ENCODE data around the gene PCDHB4. TPM values are rescaled to one million over a fixed set of nuclear protein-coding genes. Genes with fewer than 3 reads are reported as not detected.
"Not testable (repeated sequence)": the region's sequence is repeated elsewhere in the genome, so short reads cannot be mapped to it uniquely, and the experiment has no call there.

The PCDHB4 gene
- total RNA-seq, 1 experiment from 2014 or later = 0.26 TPM

- ATAC-seq; H3K27me3 ChIP-seq (ENCODE audit: control insufficient read depth, insufficient read depth, low read length); BruUV-seq (replicated peaks); H3K27ac ChIP-seq (ENCODE audit: low read length); POLR2A ChIA-PET; H3K4me3 ChIP-seq (ENCODE audit: low read depth in 2 of 2, low read length in 2 of 2); H3K36me3 ChIP-seq (ENCODE audit: control insufficient read depth, insufficient read depth, low read length); H3K4me1 ChIP-seq (ENCODE audit: control insufficient read depth, insufficient read depth, low read length); H3K9me3 ChIP-seq (ENCODE audit: control insufficient read depth, insufficient read depth, low read depth, low read length); intact Hi-C loops (cut with micrococcal nuclease; ENCODE audit: unreplicated experiment); DNase-seq (ENCODE audit: low read depth, low spot score); CTCF ChIA-PET; in situ Hi-C loops (cut with HindIII; ENCODE audit: low pct_unique_long_range_greater_than_20kb, low sequenced_read_pairs): not testable (repeated sequence)
Measured at GRCh38 chr5:141102070-141102469, 19.5 kb upstream of the PCDHB4 start.

- H3K27me3 ChIP-seq (ENCODE audit: control insufficient read depth, insufficient read depth, low read length); DNase-seq (ENCODE audit: low read depth, low spot score); in situ Hi-C loops (cut with HindIII; ENCODE audit: low pct_unique_long_range_greater_than_20kb, low sequenced_read_pairs); intact Hi-C loops (cut with micrococcal nuclease; ENCODE audit: unreplicated experiment); H3K9me3 ChIP-seq (ENCODE audit: control insufficient read depth, insufficient read depth, low read depth, low read length); H3K36me3 ChIP-seq (ENCODE audit: control insufficient read depth, insufficient read depth, low read length); ATAC-seq; H3K4me3 ChIP-seq (ENCODE audit: low read depth in 2 of 2, low read length in 2 of 2); BruUV-seq (replicated peaks); H3K27ac ChIP-seq (ENCODE audit: low read length); CTCF ChIA-PET; POLR2A ChIA-PET; H3K4me1 ChIP-seq (ENCODE audit: control insufficient read depth, insufficient read depth, low read length): not testable (repeated sequence)
Measured at GRCh38 chr5:141102471-141102870, 19.1 kb upstream of the PCDHB4 start.

- in situ Hi-C loops (cut with HindIII; ENCODE audit: low pct_unique_long_range_greater_than_20kb, low sequenced_read_pairs) (no loop called here), intact Hi-C loops (cut with micrococcal nuclease; ENCODE audit: unreplicated experiment) (no loop called here)
- BruUV-seq (replicated peaks) = no TSS peak
- ATAC-seq (no peak), DNase-seq (ENCODE audit: low read depth, low spot score) (no peak)
- CTCF ChIA-PET = no interaction called here
- Histone ChIP-seq H3K4me1 (ENCODE audit: control insufficient read depth, insufficient read depth, low read length) (no peaks in the 10 kb centered on the region), H3K4me3 (ENCODE audit: low read depth in 2 of 2, low read length in 2 of 2) (no peak overlapping the region), H3K36me3 (ENCODE audit: control insufficient read depth, insufficient read depth, low read length) (no peaks in the 10 kb centered on the region), H3K27me3 (ENCODE audit: control insufficient read depth, insufficient read depth, low read length) (no peaks in the 10 kb centered on the region), H3K27ac (ENCODE audit: low read length) (no peak overlapping the region), H3K9me3 (ENCODE audit: control insufficient read depth, insufficient read depth, low read depth, low read length) (no peaks in the 10 kb centered on the region)
- TF ChIP-seq REST (IDR thresholded peaks at IDR 0.05; ENCODE audit: insufficient read depth in 1 of 2, low read depth in 2 of 2, low read length in 1 of 2) (no peak), POLR2AphosphoS5 (IDR thresholded peaks at IDR 0.05; ENCODE audit: low read depth, low read length) (no peak), TCF7L2 (IDR thresholded peaks at IDR 0.05; ENCODE audit: low read depth, low read length) (no peak), SIN3A (IDR thresholded peaks at IDR 0.05; ENCODE audit: borderline replicate concordance, insufficient read depth, low read depth, low read length) (no peak), CTCF (IDR thresholded peaks at IDR 0.05) (no peak)
- POLR2A ChIA-PET = no interaction called here
Measured at GRCh38 chr5:141105350-141105749, 16.3 kb upstream of the PCDHB4 start.

Data from Panc1 (cell line).